Ascending aorta (tissue), 2 donors: Measurements from ENCODE around the gene CBLB. TPM values are rescaled to one million over a fixed set of nuclear protein-coding genes. Genes with fewer than 3 reads are reported as not detected.

Experiments
- DNase-seq, 2 donors: peaks; one replicate each; pipeline ENCODE4 v3.0.0-alpha.2; 2019; ENCODE audit warnings: low spot score in 2 of 2
- H3K27ac ChIP-seq, 2 donors: fragments of 200-600 bp; sonication (generic); one replicate each; pipeline ENCODE4 v1.5.1; 2016 to 2017; ENCODE audit warnings: mild to moderate bottlenecking in 1 of 2
- H3K27me3 ChIP-seq: fragments of 200-600 bp; sonication (generic); one replicate; pipeline ENCODE4 v1.5.1; 2017
- H3K36me3 ChIP-seq, 2 donors: fragments of 200-600 bp; sonication (generic); one replicate each; pipeline ENCODE4 v1.5.1; 2016
- H3K4me1 ChIP-seq, 2 donors: fragments of 200-600 bp; sonication (generic); one replicate each; pipeline ENCODE4 v1.5.1; 2016 to 2017; ENCODE audit warnings: mild to moderate bottlenecking in 1 of 2
- H3K4me3 ChIP-seq, 2 donors: fragments of 200-600 bp; sonication (generic); one replicate each; pipeline ENCODE4 v1.5.1; 2016 to 2017; ENCODE audit warnings: mild to moderate bottlenecking in 1 of 2
- H3K9me3 ChIP-seq, 2 donors: fragments of 200-600 bp; sonication (generic); one replicate each; pipeline ENCODE4 v1.5.1; 2016
- intact Hi-C: fragments of 100-400 bp; cut with DNase I; formaldehyde crosslinking; loops from one replicate; pipeline ENCODE4 v1.15.1; 2023
- total RNA-seq: library from RNA; depleted of rRNA; stranded (reverse); fragments of >200 nt; gene quantifications from one replicate; pipeline ENCODE4 v1.1.0, GENCODE V29; 2016
- TF ChIP-seq, protein P1 (sequence below), 3 experiments: fragments of 200-600 bp in 2 of 3; fragments of 450-650 bp in 1 of 3; sonication (generic) in 2 of 3; IDR thresholded peaks; one replicate each; pipeline ENCODE4 v1.5.1; 2016 to 2019; ENCODE audit warnings: antibody characterized with exemption in 3 of 3, mild to moderate bottlenecking in 1 of 3, moderate library complexity in 1 of 3

CBLB gene
- total RNA-seq, 1 donor from 2014 or later, result 30.0 TPM

DNA sequence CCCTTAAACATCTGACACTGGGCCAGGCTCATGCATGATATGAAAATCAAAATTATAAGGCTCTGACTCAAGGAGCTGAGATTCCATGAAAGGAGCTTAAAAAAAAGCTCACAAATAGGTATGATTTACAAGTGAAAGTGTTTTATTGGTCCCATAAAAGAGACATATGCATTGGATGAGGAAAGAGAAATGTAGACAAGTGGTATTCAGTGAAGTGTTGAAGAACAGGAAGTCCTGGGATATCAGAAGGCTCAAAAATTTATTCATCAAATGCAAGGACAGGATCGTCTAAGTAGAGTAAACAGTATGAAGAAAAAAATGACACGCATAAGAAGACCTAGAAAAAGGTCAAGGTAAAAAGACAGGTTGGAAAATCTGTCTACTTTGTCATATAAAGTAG lies 188.9 kb downstream of the CBLB start:
- Histone ChIP-seq H3K27me3 (no peaks in the 10 kb centered on the region), H3K9me3 (no peaks in the 10 kb centered on the region), H3K4me1 (peaks cover 0 to under 1% of the 10 kb centered on the region in 2 donors), H3K4me3 (no peak overlapping the region), H3K27ac (no peak overlapping the region), H3K36me3 (peaks cover 16 to 24% of the 10 kb centered on the region in 2 donors)
- DNase-seq, result no peak
- intact Hi-C loops, result loop anchor here (10.0 kb wide), 1 partner anchor 1385 kb away; no protein-coding TSS in a partner anchor
- TF ChIP-seq, protein P1, sequence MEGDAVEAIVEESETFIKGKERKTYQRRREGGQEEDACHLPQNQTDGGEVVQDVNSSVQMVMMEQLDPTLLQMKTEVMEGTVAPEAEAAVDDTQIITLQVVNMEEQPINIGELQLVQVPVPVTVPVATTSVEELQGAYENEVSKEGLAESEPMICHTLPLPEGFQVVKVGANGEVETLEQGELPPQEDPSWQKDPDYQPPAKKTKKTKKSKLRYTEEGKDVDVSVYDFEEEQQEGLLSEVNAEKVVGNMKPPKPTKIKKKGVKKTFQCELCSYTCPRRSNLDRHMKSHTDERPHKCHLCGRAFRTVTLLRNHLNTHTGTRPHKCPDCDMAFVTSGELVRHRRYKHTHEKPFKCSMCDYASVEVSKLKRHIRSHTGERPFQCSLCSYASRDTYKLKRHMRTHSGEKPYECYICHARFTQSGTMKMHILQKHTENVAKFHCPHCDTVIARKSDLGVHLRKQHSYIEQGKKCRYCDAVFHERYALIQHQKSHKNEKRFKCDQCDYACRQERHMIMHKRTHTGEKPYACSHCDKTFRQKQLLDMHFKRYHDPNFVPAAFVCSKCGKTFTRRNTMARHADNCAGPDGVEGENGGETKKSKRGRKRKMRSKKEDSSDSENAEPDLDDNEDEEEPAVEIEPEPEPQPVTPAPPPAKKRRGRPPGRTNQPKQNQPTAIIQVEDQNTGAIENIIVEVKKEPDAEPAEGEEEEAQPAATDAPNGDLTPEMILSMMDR (IDR thresholded peaks at IDR 0.05), result no peak

DNA sequence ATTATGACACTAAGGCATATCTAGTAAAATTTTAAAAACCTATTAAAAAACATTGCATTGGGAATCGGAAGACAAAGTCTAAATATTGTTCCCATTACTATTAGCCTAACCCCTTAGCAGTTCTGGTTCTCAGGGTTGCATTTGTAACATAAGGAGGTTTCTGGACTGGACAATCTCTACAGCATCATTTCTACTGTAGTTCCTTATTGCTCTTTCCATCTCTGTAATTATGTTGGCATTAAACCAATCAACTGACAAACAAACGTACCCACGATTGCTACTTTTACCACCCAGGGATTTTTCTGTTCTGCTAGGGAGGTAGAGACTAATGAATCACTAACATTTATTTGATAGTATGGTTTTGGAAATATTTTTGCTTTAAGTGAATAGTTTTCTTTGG lies 190.8 kb downstream of the CBLB start:
- Histone ChIP-seq H3K27me3 (no peaks in the 10 kb centered on the region), H3K36me3 (peaks cover 16 to 33% of the 10 kb centered on the region in 2 donors), H3K4me1 (peaks cover 4 to 6% of the 10 kb centered on the region in 2 donors), H3K27ac (no peak overlapping the region), H3K9me3 (no peaks in the 10 kb centered on the region), H3K4me3 (no peak overlapping the region)
- intact Hi-C loops, result no loop called here
- TF ChIP-seq, protein P1 (IDR thresholded peaks at IDR 0.05), result no peak
- DNase-seq, result no peak

DNA sequence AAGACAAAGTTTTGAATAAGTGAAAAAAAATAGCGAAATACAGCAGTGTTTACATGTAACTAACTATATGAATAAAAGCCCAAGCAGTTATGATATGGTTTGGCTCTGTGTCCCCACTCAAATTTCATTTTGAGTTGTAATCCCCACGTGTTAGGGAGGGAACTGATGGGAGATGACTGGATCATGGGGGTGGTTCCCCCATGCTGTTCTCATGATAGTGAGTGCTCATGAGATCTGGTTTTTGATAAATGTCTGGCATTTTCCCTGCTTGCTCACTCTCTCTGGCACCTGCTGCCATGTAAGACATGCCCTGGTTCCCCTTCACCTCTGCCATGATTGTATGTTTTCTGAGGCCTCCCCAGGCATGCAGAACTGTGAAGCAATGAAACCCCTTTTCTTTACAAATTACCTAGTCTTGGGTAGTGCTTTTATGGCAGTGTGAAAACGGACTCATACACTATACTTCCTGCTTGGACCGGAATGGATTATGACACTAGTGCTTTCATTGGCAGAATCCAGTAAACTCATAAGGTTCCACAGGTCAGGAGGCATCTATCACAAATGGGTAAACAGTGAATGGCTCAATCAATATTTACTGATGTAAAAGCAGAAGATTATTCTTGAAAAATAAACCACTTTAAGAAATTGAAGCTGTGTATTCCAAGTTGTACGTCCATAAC lies 192.1 kb downstream of the CBLB start:
- Histone ChIP-seq H3K27ac (no peak overlapping the region), H3K4me3 (no peak overlapping the region), H3K9me3 (no peaks in the 10 kb centered on the region), H3K27me3 (no peaks in the 10 kb centered on the region), H3K4me1 (peaks cover 4 to 6% of the 10 kb centered on the region in 2 donors), H3K36me3 (peaks cover 16 to 34% of the 10 kb centered on the region in 2 donors)
- DNase-seq, result no peak
- intact Hi-C loops, result no loop called here
- TF ChIP-seq, protein P1 (IDR thresholded peaks at IDR 0.05), result no peak

DNA sequence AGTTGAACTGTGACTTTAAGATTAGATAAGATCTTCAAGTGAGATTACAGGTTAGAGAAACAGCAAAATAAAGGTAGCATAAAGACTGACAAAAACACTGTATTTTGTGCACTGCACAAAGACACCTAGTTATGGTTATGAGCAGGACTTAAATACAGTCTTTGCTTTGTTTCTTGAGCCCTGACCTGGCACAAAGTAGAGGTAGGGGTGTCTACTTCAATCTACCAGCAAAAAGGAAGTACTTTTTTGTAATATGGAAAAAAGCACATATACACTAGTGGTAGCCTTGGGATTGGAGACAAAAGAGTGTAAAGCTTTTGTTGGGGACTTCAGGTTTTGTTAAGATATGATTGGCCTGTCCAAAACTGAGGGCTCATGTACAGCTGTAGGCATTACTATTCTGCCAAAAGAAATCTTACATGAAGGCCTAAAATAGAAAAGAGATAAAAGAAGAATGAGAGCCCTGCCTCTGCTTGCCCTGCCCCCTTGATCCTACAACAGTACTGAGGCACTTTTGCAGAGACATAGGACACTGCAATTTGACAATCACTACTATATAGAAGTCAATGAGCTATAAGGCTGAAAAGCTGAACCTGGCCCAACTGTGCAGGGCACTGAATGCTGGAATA lies 194.3 kb downstream of the CBLB start:
- Histone ChIP-seq H3K4me3 (no peak overlapping the region), H3K4me1 (peaks cover 4 to 6% of the 10 kb centered on the region in 2 donors), H3K9me3 (no peaks in the 10 kb centered on the region), H3K27me3 (no peaks in the 10 kb centered on the region), H3K36me3 (peaks cover 8 to 43% of the 10 kb centered on the region in 2 donors), H3K27ac (no peak overlapping the region)
- DNase-seq, result no peak
- intact Hi-C loops, result no loop called here
- TF ChIP-seq, protein P1 (IDR thresholded peaks at IDR 0.05), result no peak

DNA sequence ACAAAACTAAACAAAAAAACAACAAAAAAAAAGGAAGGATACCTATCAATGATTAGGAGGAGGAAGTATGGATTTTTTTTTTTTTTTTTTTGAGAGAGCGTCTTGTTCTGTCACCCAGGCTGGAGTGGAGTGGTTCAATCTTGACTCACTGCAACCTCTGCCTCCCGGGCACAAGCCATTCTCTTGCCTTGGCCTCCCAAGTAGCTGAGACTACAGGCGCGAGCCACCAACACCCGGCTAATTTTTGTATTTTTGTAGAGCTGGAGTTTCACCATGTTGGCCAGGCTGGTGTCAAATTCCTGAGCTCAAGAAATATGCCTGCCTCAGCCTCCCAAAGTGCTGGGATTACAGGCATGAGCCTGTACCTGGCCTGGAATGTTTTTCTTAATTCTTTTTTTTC lies 195.8 kb downstream of the CBLB start:
- Histone ChIP-seq H3K27ac (no peak overlapping the region), H3K9me3 (no peaks in the 10 kb centered on the region), H3K4me1 (peaks cover 4 to 6% of the 10 kb centered on the region in 2 donors), H3K36me3 (peaks cover 4 to 47% of the 10 kb centered on the region in 2 donors), H3K4me3 (no peak overlapping the region), H3K27me3 (no peaks in the 10 kb centered on the region)
- DNase-seq, result no peak
- intact Hi-C loops, result no loop called here
- TF ChIP-seq, protein P1 (IDR thresholded peaks at IDR 0.05), result no peak
